T follicular helper cell (primary cell): ENCODE results near the gene ANKRD30A.
"Not testable (repeated sequence)": the region's sequence is repeated elsewhere in the genome, so short reads cannot be mapped to it uniquely, and the experiment has no call there.

ENCODE experiments used
- DNase-seq: peaks from one replicate; pipeline ENCODE4 v3.0.0-alpha.2; 2020; ENCODE audit warnings: low read depth
- total RNA-seq, 2 experiments: gene quantifications; one replicate each; lab custom pipeline; 2026; lab: John Stamatoyannopoulos, UW

ANKRD30A gene, protein sequence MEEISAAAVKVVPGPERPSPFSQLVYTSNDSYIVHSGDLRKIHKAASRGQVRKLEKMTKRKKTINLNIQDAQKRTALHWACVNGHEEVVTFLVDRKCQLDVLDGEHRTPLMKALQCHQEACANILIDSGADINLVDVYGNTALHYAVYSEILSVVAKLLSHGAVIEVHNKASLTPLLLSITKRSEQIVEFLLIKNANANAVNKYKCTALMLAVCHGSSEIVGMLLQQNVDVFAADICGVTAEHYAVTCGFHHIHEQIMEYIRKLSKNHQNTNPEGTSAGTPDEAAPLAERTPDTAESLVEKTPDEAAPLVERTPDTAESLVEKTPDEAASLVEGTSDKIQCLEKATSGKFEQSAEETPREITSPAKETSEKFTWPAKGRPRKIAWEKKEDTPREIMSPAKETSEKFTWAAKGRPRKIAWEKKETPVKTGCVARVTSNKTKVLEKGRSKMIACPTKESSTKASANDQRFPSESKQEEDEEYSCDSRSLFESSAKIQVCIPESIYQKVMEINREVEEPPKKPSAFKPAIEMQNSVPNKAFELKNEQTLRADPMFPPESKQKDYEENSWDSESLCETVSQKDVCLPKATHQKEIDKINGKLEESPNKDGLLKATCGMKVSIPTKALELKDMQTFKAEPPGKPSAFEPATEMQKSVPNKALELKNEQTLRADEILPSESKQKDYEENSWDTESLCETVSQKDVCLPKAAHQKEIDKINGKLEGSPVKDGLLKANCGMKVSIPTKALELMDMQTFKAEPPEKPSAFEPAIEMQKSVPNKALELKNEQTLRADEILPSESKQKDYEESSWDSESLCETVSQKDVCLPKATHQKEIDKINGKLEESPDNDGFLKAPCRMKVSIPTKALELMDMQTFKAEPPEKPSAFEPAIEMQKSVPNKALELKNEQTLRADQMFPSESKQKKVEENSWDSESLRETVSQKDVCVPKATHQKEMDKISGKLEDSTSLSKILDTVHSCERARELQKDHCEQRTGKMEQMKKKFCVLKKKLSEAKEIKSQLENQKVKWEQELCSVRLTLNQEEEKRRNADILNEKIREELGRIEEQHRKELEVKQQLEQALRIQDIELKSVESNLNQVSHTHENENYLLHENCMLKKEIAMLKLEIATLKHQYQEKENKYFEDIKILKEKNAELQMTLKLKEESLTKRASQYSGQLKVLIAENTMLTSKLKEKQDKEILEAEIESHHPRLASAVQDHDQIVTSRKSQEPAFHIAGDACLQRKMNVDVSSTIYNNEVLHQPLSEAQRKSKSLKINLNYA (N-terminal part only)
- 0 reads per million in 2 experiments for total RNA-seq

DNA sequence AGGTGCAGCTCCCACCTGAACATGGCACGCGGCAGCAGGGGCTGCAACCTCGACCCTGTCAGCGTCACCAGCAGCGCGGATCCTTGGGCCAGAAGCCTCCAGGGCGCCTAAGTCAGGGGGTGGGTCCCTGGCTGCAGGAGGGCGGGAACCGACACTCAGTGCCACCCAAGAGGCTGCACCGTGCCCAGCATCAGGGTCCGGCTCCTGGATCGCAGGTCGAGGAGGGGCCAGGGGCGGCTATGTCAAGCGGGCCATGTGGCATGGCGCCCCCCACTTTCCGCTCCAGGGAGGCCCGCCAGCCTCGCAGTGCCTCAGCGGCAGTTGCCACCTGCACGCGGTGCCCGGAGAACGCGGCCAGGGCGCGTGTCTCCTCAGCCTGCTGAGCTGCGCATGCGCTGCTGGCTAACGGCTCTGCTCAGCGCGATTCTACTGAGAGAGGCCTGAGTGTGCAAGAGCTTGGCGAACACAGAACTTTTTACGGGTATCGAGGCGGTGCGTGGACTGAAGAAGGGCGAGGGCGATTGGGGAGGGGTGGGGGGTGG lies at the start of gene ANKRD30A:
Gene ANKRD30A, plus strand, starts transcription at position 408 of the 542 bp plus-strand sequence. CDS start 190 bp downstream, outside the sequence.
- no peak for DNase-seq

DNA sequence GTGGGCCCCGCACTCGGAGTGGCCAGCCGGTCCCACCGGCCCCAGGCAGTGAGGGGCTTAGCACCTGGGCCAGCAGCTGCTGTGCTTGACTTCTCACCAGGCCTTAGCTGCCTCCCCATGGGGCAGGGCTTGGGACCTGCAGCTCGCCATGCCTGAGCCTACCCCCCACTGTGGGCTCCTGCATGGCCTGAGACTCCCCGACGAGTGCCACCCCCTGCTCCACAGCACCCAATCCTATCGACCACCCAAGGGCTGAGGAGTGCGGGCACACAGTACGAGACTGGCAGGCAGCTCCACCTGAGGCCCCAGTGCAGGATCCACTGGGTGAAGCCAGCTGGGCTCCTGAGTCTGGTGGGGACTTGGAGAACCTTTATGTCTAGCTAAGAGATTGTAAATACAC lies 49.3 kb upstream of the ANKRD30A start:
- not testable (repeated sequence) for DNase-seq

DNA sequence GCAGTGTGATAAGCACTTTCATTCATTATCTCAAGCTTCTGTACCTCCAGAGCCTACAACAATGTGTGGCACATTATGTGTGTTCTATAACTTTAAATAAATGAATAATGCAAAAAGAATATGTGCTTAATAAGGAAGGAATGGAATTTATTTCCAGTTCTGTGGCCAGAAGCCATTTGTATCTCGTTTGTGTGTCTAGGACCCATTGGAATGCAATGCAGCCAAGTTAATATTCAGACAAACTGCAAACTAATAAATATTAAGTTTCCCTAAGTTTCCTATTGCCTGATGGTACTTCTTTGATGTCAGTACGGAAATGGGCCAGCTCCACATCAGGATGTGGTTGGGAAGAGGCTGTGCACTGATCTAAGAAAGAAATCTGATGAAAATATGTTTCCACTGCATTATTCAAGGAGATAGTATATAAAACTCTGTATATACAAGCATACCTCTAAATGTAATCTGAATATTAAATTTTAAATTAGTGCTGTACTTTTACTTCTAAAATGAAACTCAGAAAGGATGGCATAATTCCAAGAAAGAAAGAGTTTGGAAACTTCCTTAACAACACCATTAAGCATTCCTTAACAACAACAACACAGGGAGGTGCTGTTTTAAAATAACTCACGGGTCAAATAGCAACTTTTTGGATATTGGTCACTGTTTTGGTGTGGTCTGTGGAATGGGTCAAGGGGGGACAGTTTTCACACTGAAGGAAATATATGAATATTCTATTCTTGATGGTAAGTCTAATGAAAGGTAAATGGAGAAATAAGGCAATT lies 29.4 kb upstream of the ANKRD30A start:
- DNase-seq = no peak

DNA sequence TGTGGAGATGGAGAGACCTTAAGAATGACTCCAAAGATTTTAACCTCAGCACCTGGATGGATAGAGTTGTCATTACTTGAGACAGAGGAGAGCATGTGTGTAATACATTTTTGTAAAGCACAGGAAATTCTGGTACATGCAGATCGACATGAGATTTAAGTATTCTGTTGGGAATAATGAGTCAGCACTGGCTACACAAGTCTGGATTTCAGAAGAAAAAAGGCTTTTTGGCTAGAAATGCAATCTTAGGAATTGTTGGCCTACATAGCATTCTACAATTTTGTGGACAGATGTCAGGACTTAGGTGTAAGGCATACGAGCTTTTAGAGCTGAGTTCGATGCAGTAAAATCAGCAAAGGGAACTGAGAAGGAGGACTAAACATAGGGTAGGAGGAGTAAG lies 24.1 kb upstream of the ANKRD30A start:
- DNase-seq = no peak

DNA sequence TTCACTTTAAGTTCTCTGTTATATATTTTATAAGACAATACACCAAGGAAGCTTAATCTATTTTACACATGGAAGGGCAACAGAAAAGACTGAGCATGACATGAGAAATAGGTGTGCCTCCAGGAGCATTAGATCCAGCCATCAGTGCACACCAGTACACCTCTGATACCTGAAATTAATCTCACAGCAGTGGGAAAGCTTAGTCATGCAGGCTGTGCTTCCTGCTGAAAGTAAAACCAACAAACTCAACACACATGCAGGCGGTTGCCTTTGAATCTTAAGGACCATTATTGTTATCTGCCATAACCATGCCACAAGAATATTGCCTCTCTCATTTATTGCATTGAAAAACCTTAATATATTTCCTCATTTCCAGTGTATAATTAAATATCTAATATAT lies 16.4 kb upstream of the ANKRD30A start:
- no peak for DNase-seq

DNA sequence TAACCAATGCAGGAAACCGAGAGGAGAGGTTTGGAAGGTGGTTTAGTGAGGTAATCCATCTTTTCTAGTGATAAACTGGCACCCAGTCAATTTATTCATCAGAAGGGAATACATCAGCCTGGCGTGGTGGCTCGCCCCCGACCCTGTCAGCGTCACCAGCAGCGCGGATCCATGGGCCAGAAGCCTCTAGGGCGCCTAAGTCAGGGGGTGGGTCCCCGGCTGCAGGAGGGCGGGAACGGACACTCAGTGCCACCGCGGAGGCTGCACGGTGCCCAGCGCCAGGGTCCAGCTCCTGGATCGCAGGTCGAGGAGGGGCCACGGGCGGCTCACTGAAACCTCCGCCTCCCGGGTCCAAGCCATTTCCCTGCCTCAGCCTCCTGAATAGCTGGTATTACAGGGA lies 866 bp upstream of the ANKRD30A start:
- no peak for DNase-seq

DNA sequence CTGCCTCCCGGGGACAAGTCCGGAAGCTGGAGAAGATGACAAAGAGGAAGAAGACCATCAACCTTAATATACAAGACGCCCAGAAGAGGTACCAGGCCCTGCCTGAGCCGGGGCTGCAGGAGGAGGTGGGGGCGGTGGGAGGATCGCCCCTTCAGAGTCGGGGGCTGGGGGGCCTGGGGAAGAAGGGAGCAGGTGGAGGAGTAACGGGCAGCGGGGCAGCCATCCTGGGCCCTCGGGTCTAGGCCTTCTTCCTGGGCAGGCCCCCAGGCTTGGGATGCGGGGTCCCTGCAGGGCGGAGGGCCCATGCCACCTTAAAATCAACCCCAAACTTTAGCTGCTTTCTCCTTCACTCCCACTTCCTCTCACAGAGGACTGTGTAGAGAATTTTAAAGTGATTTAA lies 523 bp downstream of the ANKRD30A start:
- no peak for DNase-seq

DNA sequence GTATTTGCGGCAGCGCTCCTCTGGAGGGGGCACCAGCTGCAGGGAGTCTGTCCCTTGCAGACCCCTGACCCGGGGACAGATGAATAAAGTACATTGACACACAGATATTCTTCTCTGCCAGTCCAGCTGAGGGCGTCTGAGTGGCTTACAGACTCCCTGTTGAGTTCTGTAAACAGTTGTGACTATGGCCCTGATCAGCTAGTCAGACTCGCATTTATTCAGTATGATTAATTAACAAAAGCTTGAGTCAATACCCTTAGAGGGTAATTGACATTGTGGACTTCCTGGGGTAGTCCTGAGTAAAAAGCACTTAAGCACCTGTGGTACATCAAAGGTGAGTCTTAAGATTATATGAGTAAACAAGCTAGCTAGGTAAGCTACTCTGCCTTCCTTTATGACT lies 21.0 kb downstream of the ANKRD30A start:
- DNase-seq = no peak

DNA sequence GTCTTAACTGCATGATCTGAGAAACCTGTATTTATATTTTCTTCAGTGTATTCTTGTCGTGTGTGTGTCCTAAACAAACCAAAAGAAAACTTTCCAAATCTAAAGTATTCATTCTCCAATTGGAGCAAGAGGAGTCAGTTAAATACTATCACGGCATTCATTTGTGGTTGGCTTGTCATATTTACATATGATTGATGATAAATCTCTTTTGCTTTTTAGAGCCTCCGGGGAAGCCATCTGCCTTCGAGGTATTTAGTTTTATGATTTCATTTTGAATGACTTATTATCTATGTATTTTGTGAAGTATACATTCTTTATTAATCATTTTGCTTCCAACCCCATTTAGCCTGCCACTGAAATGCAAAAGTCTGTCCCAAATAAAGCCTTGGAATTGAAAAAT lies 37.0 kb downstream of the ANKRD30A start:
- not testable (repeated sequence) for DNase-seq

DNA sequence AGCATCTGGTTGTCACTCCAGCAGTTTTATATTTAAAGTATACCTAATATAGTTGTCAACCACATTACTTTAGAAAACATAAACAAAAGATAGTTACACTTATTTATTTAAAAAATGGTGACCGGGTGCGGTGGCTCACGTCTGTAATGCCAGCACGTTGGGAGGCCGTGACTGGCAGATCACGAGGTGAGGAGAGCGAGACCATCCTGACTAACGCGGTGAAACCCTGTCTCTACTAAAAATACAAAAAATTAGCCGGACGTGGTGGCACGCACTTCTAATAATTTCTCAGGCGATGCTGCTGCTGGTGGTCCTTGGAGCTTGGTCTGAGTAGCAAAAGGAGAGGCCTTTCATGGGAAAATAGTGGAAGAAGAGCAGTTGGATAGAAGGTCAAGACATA lies 46.5 kb downstream of the ANKRD30A start:
- DNase-seq = not testable (repeated sequence)

DNA sequence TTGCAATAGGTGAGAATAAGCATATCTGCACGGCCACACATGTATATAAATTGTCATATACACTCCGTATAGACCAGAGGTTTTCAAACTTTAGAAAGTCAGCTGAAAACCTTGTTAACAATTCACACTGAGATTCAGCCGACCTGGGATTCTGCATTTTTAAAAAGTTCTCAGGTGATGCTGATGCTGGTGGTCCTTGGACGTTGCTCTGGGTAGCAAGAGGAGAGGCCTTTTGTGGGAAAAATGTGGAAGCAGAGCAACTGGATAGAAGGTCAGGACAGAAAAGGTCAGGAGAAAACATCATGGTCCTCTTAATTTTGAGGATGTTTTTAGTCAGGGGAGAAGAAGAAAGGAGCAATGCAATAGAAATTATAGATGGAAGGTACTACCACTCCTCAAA lies 52.9 kb downstream of the ANKRD30A start:
- not testable (repeated sequence) for DNase-seq

DNA sequence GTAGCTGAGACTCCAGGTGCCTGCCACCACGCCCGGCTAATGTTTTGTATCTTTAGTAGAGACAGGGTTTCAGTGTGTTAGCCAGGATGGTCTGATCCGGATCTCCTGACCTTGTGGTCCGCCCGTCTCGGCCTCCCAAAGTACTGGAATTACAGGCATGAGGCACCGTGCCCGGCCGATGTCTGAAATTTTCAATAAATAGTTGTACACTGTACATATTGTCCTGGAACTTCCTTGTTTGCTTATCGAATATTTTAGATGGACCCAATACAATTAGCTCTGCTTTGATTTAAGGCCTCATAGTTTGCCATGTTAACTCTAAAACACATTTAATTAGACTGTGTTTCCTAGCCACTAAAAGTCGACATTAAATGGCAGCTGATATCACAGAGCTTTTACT lies 57.3 kb downstream of the ANKRD30A start:
- not testable (repeated sequence) for DNase-seq

DNA sequence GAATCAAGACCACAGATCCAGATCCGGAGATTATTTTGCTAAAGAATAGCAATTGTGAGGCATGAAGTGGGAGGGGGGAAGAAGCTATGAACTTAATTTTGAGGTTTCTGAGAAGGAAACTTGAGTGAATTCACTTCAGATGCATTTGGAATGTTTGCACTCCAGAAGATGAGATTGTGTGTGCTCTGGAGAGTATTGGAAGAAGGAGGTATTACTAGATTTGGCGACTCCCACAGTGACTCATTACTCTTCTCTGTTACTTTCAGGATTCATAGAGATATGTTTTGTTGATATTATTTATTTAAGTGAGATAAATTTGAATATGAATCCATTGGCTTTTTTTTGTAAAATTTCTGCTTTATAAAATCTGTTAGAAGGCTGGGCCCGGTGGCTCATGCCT lies 80.7 kb downstream of the ANKRD30A start:
- no peak for DNase-seq

DNA sequence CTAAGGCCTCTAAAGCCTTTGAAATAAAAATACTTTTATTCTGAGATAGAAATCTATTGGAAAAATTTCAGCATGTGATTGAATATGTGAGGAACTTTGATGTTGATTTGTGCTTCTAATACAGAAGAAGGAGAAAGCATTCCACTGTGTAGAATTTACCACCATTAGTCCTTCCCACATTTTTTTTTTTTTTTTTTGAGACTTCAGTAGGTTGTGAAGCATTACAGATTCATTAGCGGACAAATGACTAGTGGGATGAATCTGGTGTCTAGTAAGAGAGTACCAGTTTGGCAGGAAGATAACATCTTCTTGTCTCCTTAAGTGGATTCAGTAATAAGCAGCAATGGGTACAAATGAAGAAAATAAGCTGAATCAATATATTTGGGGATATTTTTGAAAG lies 95.5 kb downstream of the ANKRD30A start:
- DNase-seq = no peak

DNA sequence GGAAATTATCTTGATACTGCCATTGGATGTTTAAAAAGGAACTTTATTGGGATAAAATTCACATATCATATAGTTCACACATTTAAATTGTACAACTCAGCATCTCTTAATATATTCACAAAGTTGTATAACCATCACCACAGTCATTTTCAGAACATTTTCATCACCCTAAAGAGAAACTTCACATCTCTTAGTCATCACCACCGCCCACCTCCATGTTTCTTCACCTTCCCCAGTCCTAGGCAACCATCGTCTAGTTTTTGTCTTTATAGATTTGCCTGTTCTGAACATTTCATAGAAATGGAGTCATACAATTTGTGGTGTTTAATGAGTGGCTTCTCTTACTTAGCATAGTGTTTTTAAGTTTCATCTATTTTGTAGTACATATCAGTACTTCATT lies 96.6 kb downstream of the ANKRD30A start:
- no peak for DNase-seq

DNA sequence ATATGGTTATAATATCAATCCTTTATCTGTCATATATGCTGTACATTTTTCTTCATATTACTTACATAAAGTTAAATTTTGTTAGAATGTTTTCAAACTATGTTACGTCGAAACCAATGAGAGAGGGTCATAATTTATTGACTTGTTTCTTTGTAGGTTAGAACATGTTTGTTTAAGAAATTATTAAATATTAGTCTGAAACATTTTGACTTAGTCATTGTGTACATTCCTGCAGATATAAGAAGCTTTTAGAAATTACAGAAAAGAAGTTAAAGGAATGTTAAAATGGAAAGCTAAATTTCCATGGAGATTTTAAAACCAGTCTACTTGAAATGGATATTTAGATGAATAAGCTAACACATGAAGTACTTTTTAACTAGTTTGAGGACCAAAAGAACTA lies 99.8 kb downstream of the ANKRD30A start:
- DNase-seq = no peak

DNA sequence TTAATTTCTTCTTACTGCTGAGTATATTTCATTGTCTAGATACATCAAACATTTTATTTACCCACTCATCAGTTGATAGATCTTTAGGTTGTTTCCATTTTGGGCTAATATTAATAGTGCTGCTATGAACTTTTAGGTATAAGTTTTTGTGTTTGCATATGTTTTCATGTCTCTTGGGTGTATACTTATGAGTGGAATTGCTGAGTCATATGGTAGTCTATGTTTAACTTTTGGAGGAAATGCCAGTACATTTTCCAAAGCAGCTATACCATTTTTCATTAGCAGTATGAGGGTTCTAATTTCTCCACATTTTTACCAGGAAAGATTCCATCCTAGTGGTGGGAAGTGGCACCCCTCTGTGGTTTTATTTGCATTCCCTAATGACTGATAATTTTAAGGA lies 101.1 kb downstream of the ANKRD30A start:
- no peak for DNase-seq

DNA sequence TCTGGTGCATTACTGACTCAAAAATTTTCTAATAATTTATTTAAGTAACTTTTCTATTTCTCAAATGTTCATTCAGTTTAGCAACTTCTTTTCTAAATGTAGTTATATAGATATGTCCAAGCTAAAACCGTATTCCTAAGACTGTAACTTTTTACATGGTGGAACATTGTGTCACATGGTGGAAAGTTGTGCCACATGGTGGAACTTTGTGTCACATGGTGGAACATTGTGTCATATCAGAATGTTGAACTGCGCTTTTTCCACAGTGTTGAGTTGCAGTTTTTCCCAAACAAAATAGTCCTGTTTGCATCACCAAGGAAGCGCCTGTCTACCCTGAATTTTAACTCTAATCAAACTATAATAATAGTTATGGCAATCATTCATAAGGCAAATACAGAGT lies 109.3 kb downstream of the ANKRD30A start:
- no peak for DNase-seq

DNA sequence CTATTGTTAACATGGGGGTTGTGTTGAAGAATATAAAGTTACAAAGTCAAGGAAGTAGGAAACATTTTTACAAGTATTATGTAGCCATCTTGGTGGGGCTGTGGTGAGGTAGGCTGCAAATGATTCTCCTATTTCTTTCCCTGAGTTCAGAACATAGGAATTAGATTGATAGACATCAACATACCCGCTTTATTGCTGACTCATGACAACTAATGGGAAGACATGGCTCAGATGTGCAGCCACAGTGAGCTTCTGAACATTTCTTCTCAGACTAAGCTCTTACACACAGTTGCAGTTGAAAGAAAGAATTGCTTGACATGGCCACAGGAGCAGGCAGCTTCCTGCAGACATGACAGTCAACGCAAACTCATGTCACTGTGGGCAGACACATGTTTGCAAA lies 110.7 kb downstream of the ANKRD30A start:
- DNase-seq = no peak

DNA sequence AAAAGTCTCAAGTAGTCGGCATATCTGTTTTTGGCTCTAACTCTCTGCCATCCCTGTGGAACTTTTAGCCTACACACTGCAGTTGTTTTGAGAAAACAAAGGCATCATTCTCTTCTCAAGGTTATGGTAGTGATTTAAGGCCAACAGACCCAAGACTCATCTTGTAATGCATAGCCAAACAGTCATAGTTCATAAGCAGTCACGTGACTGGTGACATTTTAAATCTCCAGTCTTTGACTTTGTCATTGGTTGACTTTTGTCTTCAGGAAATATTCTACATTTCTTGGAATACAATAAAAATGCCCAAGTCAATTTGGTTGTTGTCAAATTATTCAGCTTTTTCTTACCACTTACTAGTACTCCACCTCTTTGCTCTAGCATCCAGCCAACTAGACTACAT lies 114.8 kb downstream of the ANKRD30A start:
- no peak for DNase-seq

DNA sequence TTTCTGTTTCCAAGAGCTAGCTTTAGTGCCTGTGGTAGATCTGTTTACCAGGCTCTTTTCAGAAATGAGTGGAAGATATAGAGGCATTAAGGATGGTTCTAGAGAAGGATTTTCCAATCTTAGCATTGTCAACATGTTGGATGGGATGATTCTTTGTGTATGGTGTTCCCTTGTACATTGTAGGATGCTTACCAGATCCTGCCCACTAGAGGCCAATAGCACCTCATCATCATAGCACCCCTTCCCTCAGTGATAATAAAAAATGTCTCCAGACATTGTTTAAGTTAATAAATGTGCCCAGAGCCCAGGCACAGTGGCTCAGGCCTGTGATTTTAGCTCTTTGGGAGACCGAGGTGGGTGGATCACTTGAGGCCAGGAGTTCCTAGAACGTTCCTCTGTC lies 121.2 kb downstream of the ANKRD30A start:
- no peak for DNase-seq
